Ovary (tissue), 9 donors: Measurements from ENCODE around the gene ASIC2. TPM values are rescaled to one million over a fixed set of nuclear protein-coding genes. Genes with fewer than 3 reads are reported as not detected.

ENCODE experiments used
- DNase-seq, 5 donors: peaks; one replicate each; pipeline ENCODE4 v3.0.0-alpha.2; 2019 to 2020
- H3K27ac ChIP-seq, 2 donors: fragments of 200-600 bp; one replicate each; pipeline versions ENCODE4 v1.5.1 to v1.8.0; 2019 to 2022
- H3K27me3 ChIP-seq: fragments of 200-600 bp; one replicate; pipeline ENCODE4 v1.8.0; 2022
- H3K36me3 ChIP-seq: fragments of 200-600 bp; sonication (generic); one replicate; pipeline ENCODE4 v1.5.1; 2019
- H3K4me1 ChIP-seq: one replicate; pipeline ENCODE4 v1.8.1; 2013; ENCODE audit warnings: mild to moderate bottlenecking, moderate library complexity; ENCODE audit not compliant: insufficient read depth
- H3K4me3 ChIP-seq: fragments of 200-600 bp; sonication (generic); one replicate; pipeline ENCODE4 v1.5.1; 2017
- H3K9me3 ChIP-seq, 2 donors: fragments of 200-600 bp in 1 of 2; sonication (generic) in 1 of 2; one replicate each; pipeline versions ENCODE4 v1.5.1 to v1.8.1; 2013 to 2019; ENCODE audit warnings: mild to moderate bottlenecking in 1 of 2, moderate library complexity in 1 of 2
- CTCF ChIP-seq, 3 donors: fragments of 450-650 bp in 2 of 3; fragments of 200-600 bp in 1 of 3; IDR thresholded peaks; one replicate each; pipeline versions ENCODE4 v1.5.1 to v1.8.0; 2016 to 2022; ENCODE audit warnings: antibody characterized with exemption in 3 of 3, mild to moderate bottlenecking in 1 of 3
- EP300 ChIP-seq: sonication (generic); formaldehyde crosslinking; IDR thresholded peaks from one replicate; pipeline ENCODE4 v1.6.1; 2017; ENCODE audit warnings: antibody characterized with exemption
- POLR2A ChIP-seq: fragments of 450-650 bp; IDR thresholded peaks from one replicate; pipeline ENCODE4 v1.6.1; 2017; ENCODE audit warnings: antibody characterized with exemption, mild to moderate bottlenecking, moderate library complexity
- WGBS, 3 donors: extraction: QIAGEN DNeasy Blood & Tissue Kit in 1 of 3; methylation state at CpG; one replicate each; pipeline versions ENCODE4 v1.1.5 to v1.1.7; 2013 to 2017; 5-methylcytosine and 5-hydroxymethylcytosine counted together
- intact Hi-C, 4 donors: fragments of 100-400 bp; cut with DNase I; formaldehyde crosslinking; loops; one replicate each; pipeline versions ENCODE4 v1.11.0 to v1.15.1; 2022 to 2023
- polyA plus RNA-seq, 2 donors: library from polyadenylated mRNA; stranded (reverse); fragments of 200-250 nt in 1 of 2; fragments of 350-450 nt in 1 of 2; fragmentation: Illumina TruSeq in 1 of 2; extraction: RNeasy Lipid Tissue Mini Kit (QIAGEN cat#74804) in 1 of 2; gene quantifications; one replicate each; pipeline ENCODE4 v1.2.3, GENCODE V29; 2013 to 2014
- total RNA-seq, 7 donors: library from RNA; depleted of rRNA in 2 of 7; stranded (reverse); fragments of >200 nt in 2 of 7; fragmentation: NEBNext Ultra II Directional in 3 of 7; extraction: Animal tissue kit (Norgen Biotek cat#: 25700) in 3 of 7; gene quantifications; one replicate each; pipeline versions ENCODE4 v1.1.0 to v1.2.4, GENCODE V29; 2016 to 2023
- donor health status: DM: no; HTN: no; CAD: no; lungs with moderate emphysema.
- donor health status: DM: no; HTN: no; CAD: no.
- donor health status: Bipolar disorder and iron deficiency.
- donor health status: DM: yes; HTN: yes; CAD: no.
- donor health status: DM: no; HTN: no; CAD: no.
- donor health status: DM: yes; HTN: yes; CAD: no.

Gene ASIC2
- total and polyA plus RNA-seq, 9 donors = 0.04 to 1.3 (median 0.24) TPM; not detected in 2

- no peaks in the 10 kb centered on the region for H3K27me3 ChIP-seq
- intact Hi-C loops = no loop called here
Observed at GRCh38 chr17:33202796-33203495, 90.1 kb downstream of the ASIC2 start.

DNA sequence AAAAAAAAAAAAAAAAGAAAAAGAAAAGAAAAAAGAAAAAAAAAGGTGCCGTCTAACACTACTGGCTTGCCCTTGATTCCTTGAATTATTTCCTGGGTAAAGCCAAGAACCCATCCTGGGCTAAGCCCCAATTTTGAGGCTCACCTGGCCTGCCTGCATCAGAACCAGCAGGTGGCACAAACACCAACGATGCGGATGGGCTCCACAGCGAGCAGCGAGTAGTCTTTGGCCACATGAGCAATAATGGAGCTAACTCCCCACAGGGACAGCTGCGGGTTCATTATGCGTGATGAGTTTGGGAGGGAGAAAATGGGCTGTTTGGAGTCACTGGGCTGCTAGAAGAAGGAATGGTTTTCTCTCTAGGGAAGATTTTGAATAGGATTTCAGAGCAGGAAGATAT, 91.1 kb downstream of the ASIC2 start:
- H3K27me3 ChIP-seq = no peaks in the 10 kb centered on the region
- 72 to 79% (median 74%) methylated on average over 7 of the region's 7 CpGs for WGBS, 3 donors
- DNase-seq = no peak
- no peak overlapping the region for H3K4me3 ChIP-seq
- H3K4me1 ChIP-seq = no peaks in the 10 kb centered on the region
- TF ChIP-seq CTCF (IDR thresholded peaks at IDR 0.05) = no peak
- no peak for TF ChIP-seq EP300
- TF ChIP-seq POLR2A = no peak
- H3K27ac ChIP-seq = no peak overlapping the region
- no peaks in the 10 kb centered on the region for H3K9me3 ChIP-seq
- intact Hi-C loops = no loop called here
- H3K36me3 ChIP-seq = no peaks in the 10 kb centered on the region

More at GRCh38 chr17:33202796-33203495, 90.1 kb downstream of the ASIC2 start:
- WGBS, 3 donors = 32 to 49% (median 42%) methylated on average over 10 of the region's 10 CpGs
- Histone ChIP-seq H3K27ac (no peak overlapping the region), H3K4me1 (no peaks in the 10 kb centered on the region), H3K36me3 (no peaks in the 10 kb centered on the region), H3K9me3 (no peaks in the 10 kb centered on the region), H3K4me3 (no peak overlapping the region)
- no peak for DNase-seq
- TF ChIP-seq CTCF (IDR thresholded peaks at IDR 0.05) (no peak), POLR2A (no peak)

- intact Hi-C loops = no loop called here
- 71 to 79% (median 78%) methylated on average over 4 of the region's 4 CpGs for whole genome bisulfite sequencing, 3 donors
- no peaks in the 10 kb centered on the region for H3K9me3 ChIP-seq
Observed at GRCh38 chr17:33201283-33201682, 91.8 kb downstream of the ASIC2 start.

DNA sequence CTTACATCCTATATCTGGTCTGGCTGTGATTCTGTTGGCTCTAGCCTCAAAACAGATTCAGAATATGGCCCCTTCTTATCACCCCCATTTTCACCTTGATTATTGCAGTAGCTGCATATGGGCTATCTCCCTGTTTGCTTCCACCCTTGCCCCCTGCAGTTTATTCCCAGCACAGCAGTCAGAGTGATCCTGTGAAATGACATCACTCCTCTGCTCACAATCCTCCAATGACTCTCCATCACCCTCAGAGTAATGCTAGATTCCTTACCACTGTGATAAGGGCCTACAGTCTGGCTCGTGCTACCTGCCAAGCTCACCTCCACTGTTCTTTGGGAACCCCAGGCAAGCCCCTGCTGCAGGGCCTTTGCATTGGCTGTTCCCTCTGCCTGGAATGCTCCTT, 92.5 kb downstream of the ASIC2 start:
- intact Hi-C loops = no loop called here
- Histone ChIP-seq H3K36me3 (no peaks in the 10 kb centered on the region), H3K4me3 (no peak overlapping the region), H3K27me3 (no peaks in the 10 kb centered on the region), H3K27ac (no peak overlapping the region), H3K4me1 (no peaks in the 10 kb centered on the region), H3K9me3 (no peaks in the 10 kb centered on the region)
- 12 to 30% (median 19%) methylated on average over 1 of the region's 1 CpG for WGBS, 3 donors
- TF ChIP-seq CTCF (IDR thresholded peaks at IDR 0.05) (no peak), EP300 (no peak), POLR2A (no peak)
- no peak for DNase-seq

More at GRCh38 chr17:33201283-33201682, 91.8 kb downstream of the ASIC2 start:
- DNase-seq = no peak
- TF ChIP-seq CTCF (IDR thresholded peaks at IDR 0.05) = no peak
- no peak for TF ChIP-seq POLR2A
- TF ChIP-seq EP300 = no peak
- Histone ChIP-seq H3K4me3 (no peak overlapping the region), H3K36me3 (no peaks in the 10 kb centered on the region), H3K27me3 (no peaks in the 10 kb centered on the region), H3K4me1 (no peaks in the 10 kb centered on the region), H3K27ac (no peak overlapping the region)
